Measurements from ENCODE around the gene TRAF5.
A peak's percentile ranks its signal among the peaks of the same experiment; 100 is the strongest.

Gene TRAF5

DNA sequence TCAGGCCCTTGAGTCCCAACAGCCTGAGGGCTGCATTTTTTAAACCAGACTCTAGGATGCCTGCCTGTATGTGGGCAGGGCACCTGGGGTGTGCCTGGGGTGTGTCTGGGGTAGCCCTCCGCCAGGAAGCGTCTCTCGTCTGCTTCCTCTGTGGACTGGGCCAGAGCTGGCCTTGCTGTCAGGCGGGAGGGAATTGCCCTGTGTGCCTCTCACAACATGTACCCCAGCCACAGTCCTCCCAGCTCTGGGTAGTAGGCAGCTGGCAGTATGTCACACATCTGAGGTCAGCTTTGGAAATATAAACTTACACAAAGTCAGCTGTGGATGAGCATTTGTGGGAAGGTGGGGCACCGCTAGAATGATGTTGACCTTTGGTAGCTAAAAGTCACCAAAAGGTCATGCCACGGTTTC is 13.0 kb downstream of the TRAF5 start:
- H4K20me1 ChIP-seq (ENCODE audit: insufficient read depth, low read length, poor library complexity, severe bottlenecking), result peaks cover 88% of the 10 kb centered on the region
- H3K9me3 ChIP-seq (ENCODE audit: insufficient read depth, low read depth, low read length), result no peaks in the 10 kb centered on the region
- H2AFZ ChIP-seq (ENCODE audit: low read length), result no peak overlapping the region
- H3K9me2 ChIP-seq (replicated peaks; ENCODE audit: low read depth, low read length), result no peaks in the 10 kb centered on the region
- peak overlapping the region; percentile 51 for H3K4me2 ChIP-seq (ENCODE audit: low read depth, low read length, poor library complexity, severe bottlenecking)
- peaks cover 21% of the 10 kb centered on the region; the same call in 1 of the 2 replicates for H3K36me3 ChIP-seq (ENCODE audit: insufficient read depth, low read length)
- H3K4me3 ChIP-seq (ENCODE audit: low read length, poor library complexity, severe bottlenecking), result peak overlapping the region; percentile 26
- H3K4me1 ChIP-seq (ENCODE audit: insufficient read depth, low read length, poor library complexity, severe bottlenecking), result peaks cover 73% of the 10 kb centered on the region
- H3K27me3 ChIP-seq (ENCODE audit: insufficient read depth, low read length, poor library complexity, severe bottlenecking), result no peaks in the 10 kb centered on the region
- peak overlapping the region; percentile 33 for H3K9ac ChIP-seq (ENCODE audit: low read depth, low read length, poor library complexity, severe bottlenecking)
- H3K79me2 ChIP-seq (ENCODE audit: insufficient read depth, low read length), result peaks cover 100% of the 10 kb centered on the region
- 0 out of 2 replicates have a peak, but pooled peaks cover 4% of the 10 kb centered on the region for H3F3A ChIP-seq (ENCODE audit: low read depth)
- no peak for TF ChIP-seq EZH2phosphoT487 (IDR thresholded peaks at IDR 0.05; ENCODE audit: borderline replicate concordance)

GRCh38 chr1:211340622-211341507 is 14.2 kb downstream of the TRAF5 start:
- TF ChIP-seq, protein P1, sequence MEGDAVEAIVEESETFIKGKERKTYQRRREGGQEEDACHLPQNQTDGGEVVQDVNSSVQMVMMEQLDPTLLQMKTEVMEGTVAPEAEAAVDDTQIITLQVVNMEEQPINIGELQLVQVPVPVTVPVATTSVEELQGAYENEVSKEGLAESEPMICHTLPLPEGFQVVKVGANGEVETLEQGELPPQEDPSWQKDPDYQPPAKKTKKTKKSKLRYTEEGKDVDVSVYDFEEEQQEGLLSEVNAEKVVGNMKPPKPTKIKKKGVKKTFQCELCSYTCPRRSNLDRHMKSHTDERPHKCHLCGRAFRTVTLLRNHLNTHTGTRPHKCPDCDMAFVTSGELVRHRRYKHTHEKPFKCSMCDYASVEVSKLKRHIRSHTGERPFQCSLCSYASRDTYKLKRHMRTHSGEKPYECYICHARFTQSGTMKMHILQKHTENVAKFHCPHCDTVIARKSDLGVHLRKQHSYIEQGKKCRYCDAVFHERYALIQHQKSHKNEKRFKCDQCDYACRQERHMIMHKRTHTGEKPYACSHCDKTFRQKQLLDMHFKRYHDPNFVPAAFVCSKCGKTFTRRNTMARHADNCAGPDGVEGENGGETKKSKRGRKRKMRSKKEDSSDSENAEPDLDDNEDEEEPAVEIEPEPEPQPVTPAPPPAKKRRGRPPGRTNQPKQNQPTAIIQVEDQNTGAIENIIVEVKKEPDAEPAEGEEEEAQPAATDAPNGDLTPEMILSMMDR (conservative IDR thresholded peaks at IDR 0.05; ENCODE audit: low read length), result no peak
- no peak for TF ChIP-seq EZH2phosphoT487 (IDR thresholded peaks at IDR 0.05; ENCODE audit: borderline replicate concordance)
- H3K79me2 ChIP-seq (ENCODE audit: insufficient read depth, low read length), result peaks cover 100% of the 10 kb centered on the region
- no peak overlapping the region for H3K4me3 ChIP-seq (ENCODE audit: low read length, poor library complexity, severe bottlenecking)
- H3F3A ChIP-seq (ENCODE audit: low read depth), result no peaks in the 10 kb centered on the region
- no peak overlapping the region for H3K9ac ChIP-seq (ENCODE audit: low read depth, low read length, poor library complexity, severe bottlenecking)
- peaks cover 69% of the 10 kb centered on the region for H3K4me1 ChIP-seq (ENCODE audit: insufficient read depth, low read length, poor library complexity, severe bottlenecking)
- H3K9me3 ChIP-seq (ENCODE audit: insufficient read depth, low read depth, low read length), result no peaks in the 10 kb centered on the region
- no peak overlapping the region for H2AFZ ChIP-seq (ENCODE audit: low read length)
- peaks cover 26% of the 10 kb centered on the region; the same call in 1 of the 2 replicates for H3K36me3 ChIP-seq (ENCODE audit: insufficient read depth, low read length)
- H3K9me2 ChIP-seq (replicated peaks; ENCODE audit: low read depth, low read length), result no peaks in the 10 kb centered on the region
- H4K20me1 ChIP-seq (ENCODE audit: insufficient read depth, low read length, poor library complexity, severe bottlenecking), result peaks cover 95% of the 10 kb centered on the region
- H3K27me3 ChIP-seq (ENCODE audit: insufficient read depth, low read length, poor library complexity, severe bottlenecking), result no peaks in the 10 kb centered on the region
- peak overlapping the region; percentile 19 for H3K4me2 ChIP-seq (ENCODE audit: low read depth, low read length, poor library complexity, severe bottlenecking)

- Histone ChIP-seq H3K9me3 (ENCODE audit: insufficient read depth, low read depth, low read length) (no peaks in the 10 kb centered on the region), H3K4me1 (ENCODE audit: insufficient read depth, low read length, poor library complexity, severe bottlenecking) (peaks cover 68% of the 10 kb centered on the region), H3K9me2 (replicated peaks; ENCODE audit: low read depth, low read length) (no peaks in the 10 kb centered on the region), H3K27me3 (ENCODE audit: insufficient read depth, low read length, poor library complexity, severe bottlenecking) (no peaks in the 10 kb centered on the region), H3K36me3 (ENCODE audit: insufficient read depth, low read length) (peaks cover 33% of the 10 kb centered on the region; the same call in 1 of the 2 replicates), H2AFZ (ENCODE audit: low read length) (no peak overlapping the region), H3K4me2 (ENCODE audit: low read depth, low read length, poor library complexity, severe bottlenecking) (no peak overlapping the region), H3K9ac (ENCODE audit: low read depth, low read length, poor library complexity, severe bottlenecking) (no peak overlapping the region), H3K79me2 (ENCODE audit: insufficient read depth, low read length) (peaks cover 100% of the 10 kb centered on the region), H3K4me3 (ENCODE audit: low read length, poor library complexity, severe bottlenecking) (no peak overlapping the region), H3F3A (ENCODE audit: low read depth) (no peaks in the 10 kb centered on the region), H4K20me1 (ENCODE audit: insufficient read depth, low read length, poor library complexity, severe bottlenecking) (peaks cover 96% of the 10 kb centered on the region)
- TF ChIP-seq EZH2phosphoT487 (IDR thresholded peaks at IDR 0.05; ENCODE audit: borderline replicate concordance), result no peak
Observed at GRCh38 chr1:211341999-211342398, 15.4 kb downstream of the TRAF5 start.

DNA sequence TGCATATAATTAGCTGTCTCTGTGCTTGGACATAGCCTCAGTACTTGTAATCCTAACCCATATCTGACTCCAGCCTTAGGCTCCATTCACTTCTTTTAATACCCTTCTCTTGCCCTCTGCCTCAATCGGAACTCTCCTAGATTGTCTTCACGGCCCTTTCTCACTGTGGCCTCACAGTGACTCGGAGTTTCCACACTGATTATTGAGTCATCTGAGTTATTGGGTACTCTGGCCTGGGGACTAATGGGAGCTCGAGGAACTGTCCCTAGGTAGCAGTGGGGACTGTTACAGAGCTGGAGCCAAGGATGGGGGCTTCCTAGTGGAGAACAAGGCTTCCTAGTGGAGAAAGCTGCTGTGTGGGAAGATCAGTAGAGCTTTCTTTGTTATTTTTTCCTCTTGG is 17.0 kb downstream of the TRAF5 start:
- Histone ChIP-seq H3K4me1 (ENCODE audit: insufficient read depth, low read length, poor library complexity, severe bottlenecking) (peaks cover 62% of the 10 kb centered on the region), H4K20me1 (ENCODE audit: insufficient read depth, low read length, poor library complexity, severe bottlenecking) (peaks cover 85% of the 10 kb centered on the region), H3K9me3 (ENCODE audit: insufficient read depth, low read depth, low read length) (no peaks in the 10 kb centered on the region), H3K4me2 (ENCODE audit: low read depth, low read length, poor library complexity, severe bottlenecking) (no peak overlapping the region), H3K4me3 (ENCODE audit: low read length, poor library complexity, severe bottlenecking) (no peak overlapping the region), H2AFZ (ENCODE audit: low read length) (no peak overlapping the region), H3K79me2 (ENCODE audit: insufficient read depth, low read length) (peaks cover 100% of the 10 kb centered on the region), H3K9ac (ENCODE audit: low read depth, low read length, poor library complexity, severe bottlenecking) (no peak overlapping the region), H3F3A (ENCODE audit: low read depth) (no peaks in the 10 kb centered on the region), H3K27me3 (ENCODE audit: insufficient read depth, low read length, poor library complexity, severe bottlenecking) (no peaks in the 10 kb centered on the region), H3K36me3 (ENCODE audit: insufficient read depth, low read length) (peaks cover 44% of the 10 kb centered on the region; the same call in 1 of the 2 replicates), H3K9me2 (replicated peaks; ENCODE audit: low read depth, low read length) (no peaks in the 10 kb centered on the region)
- TF ChIP-seq, protein P1 (conservative IDR thresholded peaks at IDR 0.05; ENCODE audit: low read length), result no peak
- TF ChIP-seq EZH2phosphoT487 (IDR thresholded peaks at IDR 0.05; ENCODE audit: borderline replicate concordance), result no peak
